ENCODE measurements around the gene COL13A1. TPM values are rescaled to one million over a fixed set of nuclear protein-coding genes. Genes with fewer than 3 reads are reported as not detected.

Gene COL13A1
- total and polyA plus RNA-seq, 5 donors from 2014 or later: not detected

- Histone ChIP-seq H3K27me3 (ENCODE audit: control insufficient read depth, insufficient read depth, low read length) (no peaks in the 10 kb centered on the region), H3K9me3 (ENCODE audit: control insufficient read depth in 2 of 2, low read length in 2 of 2) (no peaks in the 10 kb centered on the region), H3K4me3 (ENCODE audit: low read depth, low read length) (no peak overlapping the region), H3K36me3 (ENCODE audit: control insufficient read depth, insufficient read depth, low read length) (no peaks in the 10 kb centered on the region), H3K4me1 (ENCODE audit: control insufficient read depth, insufficient read depth, low read length, poor library complexity, severe bottlenecking) (no peaks in the 10 kb centered on the region), H3K27ac (ENCODE audit: insufficient read depth, low read length, poor library complexity, severe bottlenecking) (no peak overlapping the region)
- Mint-ChIP-seq H3K27me3 (no peaks in the 10 kb centered on the region), H3K9me3 (no peaks in the 10 kb centered on the region), H3K36me3 (no peaks in the 10 kb centered on the region), H3K27ac (no peak overlapping the region), H3K4me3 (no peak overlapping the region), H3K4me1 (no peaks in the 10 kb centered on the region)
- ATAC-seq (ENCODE audit: low read depth in 2 of 2) (no peak), DNase-seq (no peak)
Observed at GRCh38 chr10:69869291-69869961, 67.7 kb downstream of the COL13A1 start.

GRCh38 chr10:69870591-69870990 lies 68.9 kb downstream of the COL13A1 start:
- Mint-ChIP-seq H3K36me3 (no peaks in the 10 kb centered on the region), H3K4me1 (no peaks in the 10 kb centered on the region), H3K9me3 (no peaks in the 10 kb centered on the region), H3K27ac (no peak overlapping the region), H3K27me3 (no peaks in the 10 kb centered on the region), H3K4me3 (no peak overlapping the region)
- Histone ChIP-seq H3K27me3 (ENCODE audit: control insufficient read depth, insufficient read depth, low read length) (no peaks in the 10 kb centered on the region), H3K4me3 (ENCODE audit: low read depth, low read length) (no peak overlapping the region), H3K27ac (ENCODE audit: insufficient read depth, low read length, poor library complexity, severe bottlenecking) (no peak overlapping the region), H3K36me3 (ENCODE audit: control insufficient read depth, insufficient read depth, low read length) (no peaks in the 10 kb centered on the region), H3K9me3 (ENCODE audit: control insufficient read depth in 2 of 2, low read length in 2 of 2) (no peaks in the 10 kb centered on the region), H3K4me1 (ENCODE audit: control insufficient read depth, insufficient read depth, low read length, poor library complexity, severe bottlenecking) (no peaks in the 10 kb centered on the region)
- DNase-seq (no peak), ATAC-seq (ENCODE audit: low read depth in 2 of 2) (no peak)

GRCh38 chr10:69871074-69871473 lies 69.4 kb downstream of the COL13A1 start:
- no peaks in the 10 kb centered on the region for H3K27me3 Mint-ChIP-seq
- no peak overlapping the region for H3K27ac Mint-ChIP-seq
- Histone ChIP-seq H3K27ac (ENCODE audit: insufficient read depth, low read length, poor library complexity, severe bottlenecking) (no peak overlapping the region), H3K36me3 (ENCODE audit: control insufficient read depth, insufficient read depth, low read length) (no peaks in the 10 kb centered on the region), H3K9me3 (ENCODE audit: control insufficient read depth in 2 of 2, low read length in 2 of 2) (no peaks in the 10 kb centered on the region), H3K27me3 (ENCODE audit: control insufficient read depth, insufficient read depth, low read length) (no peaks in the 10 kb centered on the region), H3K4me1 (ENCODE audit: control insufficient read depth, insufficient read depth, low read length, poor library complexity, severe bottlenecking) (no peaks in the 10 kb centered on the region), H3K4me3 (ENCODE audit: low read depth, low read length) (no peak overlapping the region)
- no peak overlapping the region for H3K4me3 Mint-ChIP-seq
- H3K4me1 Mint-ChIP-seq: no peaks in the 10 kb centered on the region
- no peak for ATAC-seq (ENCODE audit: low read depth in 2 of 2)
- no peaks in the 10 kb centered on the region for H3K36me3 Mint-ChIP-seq
- DNase-seq: no peak
- H3K9me3 Mint-ChIP-seq: no peaks in the 10 kb centered on the region

GRCh38 chr10:69872323-69872722 lies 70.6 kb downstream of the COL13A1 start:
- DNase-seq (no peak), ATAC-seq (ENCODE audit: low read depth in 2 of 2) (no peak)
- Mint-ChIP-seq H3K9me3 (no peaks in the 10 kb centered on the region), H3K27ac (no peak overlapping the region), H3K4me3 (no peak overlapping the region), H3K36me3 (no peaks in the 10 kb centered on the region), H3K27me3 (no peaks in the 10 kb centered on the region), H3K4me1 (no peaks in the 10 kb centered on the region)
- no peaks in the 10 kb centered on the region for H3K36me3 ChIP-seq (ENCODE audit: control insufficient read depth, insufficient read depth, low read length)
- H3K27me3 ChIP-seq (ENCODE audit: control insufficient read depth, insufficient read depth, low read length): no peaks in the 10 kb centered on the region
- no peak overlapping the region for H3K27ac ChIP-seq (ENCODE audit: insufficient read depth, low read length, poor library complexity, severe bottlenecking)
- no peaks in the 10 kb centered on the region for H3K4me1 ChIP-seq (ENCODE audit: control insufficient read depth, insufficient read depth, low read length, poor library complexity, severe bottlenecking)
- H3K4me3 ChIP-seq (ENCODE audit: low read depth, low read length): no peak overlapping the region
- no peaks in the 10 kb centered on the region for H3K9me3 ChIP-seq (ENCODE audit: control insufficient read depth in 2 of 2, low read length in 2 of 2)

- Mint-ChIP-seq H3K36me3 (no peaks in the 10 kb centered on the region), H3K27ac (no peak overlapping the region), H3K9me3 (no peaks in the 10 kb centered on the region), H3K27me3 (no peaks in the 10 kb centered on the region), H3K4me3 (no peak overlapping the region), H3K4me1 (no peaks in the 10 kb centered on the region)
- ATAC-seq (ENCODE audit: low read depth in 2 of 2) (no peak), DNase-seq (no peak)
- Histone ChIP-seq H3K27ac (ENCODE audit: insufficient read depth, low read length, poor library complexity, severe bottlenecking) (no peak overlapping the region), H3K9me3 (ENCODE audit: control insufficient read depth in 2 of 2, low read length in 2 of 2) (no peaks in the 10 kb centered on the region), H3K4me3 (ENCODE audit: low read depth, low read length) (no peak overlapping the region), H3K36me3 (ENCODE audit: control insufficient read depth, insufficient read depth, low read length) (no peaks in the 10 kb centered on the region), H3K27me3 (ENCODE audit: control insufficient read depth, insufficient read depth, low read length) (no peaks in the 10 kb centered on the region), H3K4me1 (ENCODE audit: control insufficient read depth, insufficient read depth, low read length, poor library complexity, severe bottlenecking) (no peaks in the 10 kb centered on the region)
Observed at GRCh38 chr10:69873135-69873639, 71.5 kb downstream of the COL13A1 start.

- no peaks in the 10 kb centered on the region for H3K9me3 ChIP-seq (ENCODE audit: control insufficient read depth in 2 of 2, low read length in 2 of 2)
- H3K27me3 ChIP-seq (ENCODE audit: control insufficient read depth, insufficient read depth, low read length): no peaks in the 10 kb centered on the region
- no peaks in the 10 kb centered on the region for H3K36me3 ChIP-seq (ENCODE audit: control insufficient read depth, insufficient read depth, low read length)
- H3K4me1 Mint-ChIP-seq: no peaks in the 10 kb centered on the region
- H3K27me3 Mint-ChIP-seq: peaks cover 5% of the 10 kb centered on the region
- H3K4me3 Mint-ChIP-seq: no peak overlapping the region
- no peak overlapping the region for H3K27ac ChIP-seq (ENCODE audit: insufficient read depth, low read length, poor library complexity, severe bottlenecking)
- H3K4me3 ChIP-seq (ENCODE audit: low read depth, low read length): no peak overlapping the region
- DNase-seq: no peak
- no peak for ATAC-seq (ENCODE audit: low read depth in 2 of 2)
- no peaks in the 10 kb centered on the region for H3K9me3 Mint-ChIP-seq
- no peak overlapping the region for H3K27ac Mint-ChIP-seq
- H3K36me3 Mint-ChIP-seq: no peaks in the 10 kb centered on the region
- no peaks in the 10 kb centered on the region for H3K4me1 ChIP-seq (ENCODE audit: control insufficient read depth, insufficient read depth, low read length, poor library complexity, severe bottlenecking)
Observed at GRCh38 chr10:69874449-69874848, 72.7 kb downstream of the COL13A1 start.

- no peaks in the 10 kb centered on the region for H3K27me3 ChIP-seq (ENCODE audit: control insufficient read depth, insufficient read depth, low read length)
- H3K27me3 Mint-ChIP-seq: peaks cover 5% of the 10 kb centered on the region
- no peaks in the 10 kb centered on the region for H3K36me3 Mint-ChIP-seq
- ATAC-seq (ENCODE audit: low read depth in 2 of 2) (no peak), DNase-seq (no peak)
- no peaks in the 10 kb centered on the region for H3K9me3 Mint-ChIP-seq
- H3K4me3 ChIP-seq (ENCODE audit: low read depth, low read length): no peak overlapping the region
- no peaks in the 10 kb centered on the region for H3K4me1 ChIP-seq (ENCODE audit: control insufficient read depth, insufficient read depth, low read length, poor library complexity, severe bottlenecking)
- no peak overlapping the region for H3K27ac ChIP-seq (ENCODE audit: insufficient read depth, low read length, poor library complexity, severe bottlenecking)
- no peak overlapping the region for H3K4me3 Mint-ChIP-seq
- no peaks in the 10 kb centered on the region for H3K9me3 ChIP-seq (ENCODE audit: control insufficient read depth in 2 of 2, low read length in 2 of 2)
- no peaks in the 10 kb centered on the region for H3K4me1 Mint-ChIP-seq
- H3K27ac Mint-ChIP-seq: no peak overlapping the region
- H3K36me3 ChIP-seq (ENCODE audit: control insufficient read depth, insufficient read depth, low read length): no peaks in the 10 kb centered on the region
Observed at GRCh38 chr10:69875856-69876255, 74.2 kb downstream of the COL13A1 start.

GRCh38 chr10:69876286-69876685 lies 74.6 kb downstream of the COL13A1 start:
- Mint-ChIP-seq H3K4me1 (no peaks in the 10 kb centered on the region), H3K4me3 (no peak overlapping the region), H3K36me3 (no peaks in the 10 kb centered on the region), H3K27ac (no peak overlapping the region), H3K27me3 (peaks cover 5% of the 10 kb centered on the region), H3K9me3 (no peaks in the 10 kb centered on the region)
- H3K36me3 ChIP-seq (ENCODE audit: control insufficient read depth, insufficient read depth, low read length): no peaks in the 10 kb centered on the region
- DNase-seq (no peak), ATAC-seq (ENCODE audit: low read depth in 2 of 2) (no peak)
- no peak overlapping the region for H3K27ac ChIP-seq (ENCODE audit: insufficient read depth, low read length, poor library complexity, severe bottlenecking)
- no peak overlapping the region for H3K4me3 ChIP-seq (ENCODE audit: low read depth, low read length)
- no peaks in the 10 kb centered on the region for H3K4me1 ChIP-seq (ENCODE audit: control insufficient read depth, insufficient read depth, low read length, poor library complexity, severe bottlenecking)
- H3K9me3 ChIP-seq (ENCODE audit: control insufficient read depth in 2 of 2, low read length in 2 of 2): no peaks in the 10 kb centered on the region
- no peaks in the 10 kb centered on the region for H3K27me3 ChIP-seq (ENCODE audit: control insufficient read depth, insufficient read depth, low read length)

Data from CD4-positive, CD25-positive, alpha-beta regulatory T cell (primary cell).